Measurements from ENCODE around the gene ARHGEF11.

DNA sequence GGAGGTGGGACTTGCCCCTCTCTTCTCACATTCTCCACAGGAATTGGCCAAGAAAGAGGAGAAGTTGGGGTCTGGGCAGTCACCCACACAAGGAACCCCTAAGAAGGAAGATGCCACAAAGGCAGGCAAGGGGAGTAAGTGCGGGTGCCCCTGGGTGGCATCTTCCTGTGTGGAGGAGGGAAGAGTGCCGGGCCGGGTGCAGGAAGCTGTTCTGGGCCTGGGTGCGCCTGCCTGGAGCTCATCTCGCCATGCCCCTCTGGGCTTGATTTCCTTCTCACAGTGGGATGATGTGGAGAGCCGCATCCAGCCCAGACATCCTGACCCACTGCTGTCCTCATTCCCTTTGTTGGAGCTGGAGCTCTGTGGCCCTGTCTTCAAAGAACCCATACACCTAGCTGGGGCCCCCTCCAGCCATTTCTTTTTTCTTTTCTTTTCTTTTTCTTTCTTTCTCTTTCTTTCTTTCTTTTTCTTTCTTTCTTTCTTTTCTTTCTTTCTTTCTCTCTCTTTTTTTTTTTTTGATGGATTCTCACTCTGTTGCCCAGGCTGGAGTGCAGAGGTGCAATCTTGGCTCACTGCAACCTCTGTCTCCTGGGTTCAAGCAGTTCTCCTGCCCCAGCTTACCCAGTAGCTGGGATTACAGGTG lies 115.8 kb downstream of the ARHGEF11 start:
- TF ChIP-seq CTCF (IDR thresholded peaks at IDR 0.05): no peak
- no peak for TF ChIP-seq POLR2A (IDR thresholded peaks at IDR 0.05)
- TF ChIP-seq POLR2AphosphoS5 (IDR thresholded peaks at IDR 0.05): no peak

Data from upper lobe of left lung (tissue), 4 donors.